ENCODE results near the gene MED27.

MED27 gene

GRCh38 chr9:131851414-131851813 is 228.3 kb downstream of the MED27 start:
- Mint-ChIP-seq H3K27me3 (no peaks in the 10 kb centered on the region), H3K9me3 (no peaks in the 10 kb centered on the region), H3K27ac (no peak overlapping the region), H3K36me3 (ENCODE audit: insufficient read depth) (no peaks in the 10 kb centered on the region), H3K4me1 (ENCODE audit: low read depth in 2 of 2) (peaks cover 0 to 4% of the 10 kb centered on the region in 2 donors), H3K4me3 (no peak overlapping the region)
- no peak for ATAC-seq (replicated peaks)
- no peak for DNase-seq

- H3K4me1 Mint-ChIP-seq (ENCODE audit: low read depth in 2 of 2), result peaks cover 0 to 3% of the 10 kb centered on the region in 2 donors
- peaks cover 6 to 7% of the 10 kb centered on the region in 2 donors for H3K27me3 Mint-ChIP-seq
- DNase-seq (no peak), ATAC-seq (replicated peaks) (no peak)
- no peak overlapping the region for H3K27ac Mint-ChIP-seq
- H3K4me3 Mint-ChIP-seq, result no peak overlapping the region
- H3K9me3 Mint-ChIP-seq, result no peaks in the 10 kb centered on the region
- H3K36me3 Mint-ChIP-seq (ENCODE audit: insufficient read depth), result no peaks in the 10 kb centered on the region
Measured at GRCh38 chr9:131849391-131849790, 230.3 kb downstream of the MED27 start.

- no peak for ATAC-seq (replicated peaks)
- H3K36me3 Mint-ChIP-seq (ENCODE audit: insufficient read depth), result no peaks in the 10 kb centered on the region
- H3K4me1 Mint-ChIP-seq (ENCODE audit: low read depth in 2 of 2), result peaks cover 0 to 2% of the 10 kb centered on the region in 2 donors
- no peak overlapping the region for H3K27ac Mint-ChIP-seq
- peaks cover 6 to 7% of the 10 kb centered on the region in 2 donors for H3K27me3 Mint-ChIP-seq
- DNase-seq, result no peak
- no peak overlapping the region for H3K4me3 Mint-ChIP-seq
- no peaks in the 10 kb centered on the region for H3K9me3 Mint-ChIP-seq
Measured at GRCh38 chr9:131848570-131849160, 231.0 kb downstream of the MED27 start.

- no peak overlapping the region for H3K27ac Mint-ChIP-seq
Measured at GRCh38 chr9:131847665-131848354, 231.9 kb downstream of the MED27 start.

GRCh38 chr9:131845305-131846298 is 234.1 kb downstream of the MED27 start:
- Mint-ChIP-seq H3K4me1 (ENCODE audit: low read depth in 2 of 2) (peaks cover 0 to under 1% of the 10 kb centered on the region in 2 donors), H3K27me3 (peaks cover 6 to 22% of the 10 kb centered on the region in 2 donors), H3K9me3 (no peaks in the 10 kb centered on the region), H3K27ac (no peak overlapping the region), H3K4me3 (no peak overlapping the region), H3K36me3 (ENCODE audit: insufficient read depth) (no peaks in the 10 kb centered on the region)
- no peak for ATAC-seq (replicated peaks)
- no peak for DNase-seq

More at GRCh38 chr9:131847665-131848354, 231.9 kb downstream of the MED27 start:
- no peak overlapping the region for H3K4me3 Mint-ChIP-seq
- H3K36me3 Mint-ChIP-seq (ENCODE audit: insufficient read depth), result no peaks in the 10 kb centered on the region
- H3K9me3 Mint-ChIP-seq, result no peaks in the 10 kb centered on the region
- ATAC-seq (replicated peaks) (no peak), DNase-seq (no peak)
- peaks cover 6 to 7% of the 10 kb centered on the region in 2 donors for H3K27me3 Mint-ChIP-seq
- peaks cover 0 to 2% of the 10 kb centered on the region in 2 donors for H3K4me1 Mint-ChIP-seq (ENCODE audit: low read depth in 2 of 2)

- Mint-ChIP-seq H3K27ac (no peak overlapping the region), H3K4me3 (no peak overlapping the region), H3K36me3 (ENCODE audit: insufficient read depth) (peaks cover 5% of the 10 kb centered on the region), H3K9me3 (no peaks in the 10 kb centered on the region), H3K27me3 (peaks cover 6 to 27% of the 10 kb centered on the region in 2 donors), H3K4me1 (ENCODE audit: low read depth in 2 of 2) (peaks cover 0 to 7% of the 10 kb centered on the region in 2 donors)
- no peak for DNase-seq
- no peak for ATAC-seq (replicated peaks)
Measured at GRCh38 chr9:131844745-131845118, 234.9 kb downstream of the MED27 start.

GRCh38 chr9:131843989-131844744 is 235.5 kb downstream of the MED27 start:
- H3K4me3 Mint-ChIP-seq, result no peak overlapping the region
- no peak overlapping the region for H3K27ac Mint-ChIP-seq
- no peaks in the 10 kb centered on the region for H3K9me3 Mint-ChIP-seq
- ATAC-seq (replicated peaks), result no peak
- H3K4me1 Mint-ChIP-seq (ENCODE audit: low read depth in 2 of 2), result peaks cover 0 to 13% of the 10 kb centered on the region in 2 donors
- DNase-seq, result no peak
- H3K36me3 Mint-ChIP-seq (ENCODE audit: insufficient read depth), result peaks cover 6% of the 10 kb centered on the region
- peaks cover 6 to 33% of the 10 kb centered on the region in 2 donors for H3K27me3 Mint-ChIP-seq

- no peak for DNase-seq
- Mint-ChIP-seq H3K27ac (peak overlapping the region in 1 of 2 donors; percentile 18), H3K4me1 (ENCODE audit: low read depth in 2 of 2) (peaks cover 0 to 13% of the 10 kb centered on the region in 2 donors), H3K9me3 (no peaks in the 10 kb centered on the region), H3K4me3 (no peak overlapping the region), H3K36me3 (ENCODE audit: insufficient read depth) (peaks cover 6% of the 10 kb centered on the region), H3K27me3 (peaks cover 12 to 48% of the 10 kb centered on the region in 2 donors)
- no peak for ATAC-seq (replicated peaks)
Measured at GRCh38 chr9:131841765-131842318, 237.8 kb downstream of the MED27 start.

- H3K27me3 Mint-ChIP-seq, result peaks cover 20 to 56% of the 10 kb centered on the region in 2 donors
- peaks cover 0 to 13% of the 10 kb centered on the region in 2 donors for H3K4me1 Mint-ChIP-seq (ENCODE audit: low read depth in 2 of 2)
- H3K4me3 Mint-ChIP-seq, result no peak overlapping the region
Measured at GRCh38 chr9:131840751-131841702, 238.6 kb downstream of the MED27 start.

GRCh38 chr9:131840220-131840619 is 239.4 kb downstream of the MED27 start:
- peaks cover 6% of the 10 kb centered on the region for H3K36me3 Mint-ChIP-seq (ENCODE audit: insufficient read depth)
- no peaks in the 10 kb centered on the region for H3K9me3 Mint-ChIP-seq
- H3K27me3 Mint-ChIP-seq, result peaks cover 19 to 55% of the 10 kb centered on the region in 2 donors
- peaks cover 0 to 13% of the 10 kb centered on the region in 2 donors for H3K4me1 Mint-ChIP-seq (ENCODE audit: low read depth in 2 of 2)
- peak overlapping the region; percentile 25 to 72 for H3K4me3 Mint-ChIP-seq
- DNase-seq, result no peak
- H3K27ac Mint-ChIP-seq, result peak overlapping the region; percentile 90 to 97
- ATAC-seq (replicated peaks), result peak; percentile 24

More at GRCh38 chr9:131840751-131841702, 238.6 kb downstream of the MED27 start:
- no peak for DNase-seq
- Mint-ChIP-seq H3K27ac (peak overlapping the region in 1 of 2 donors; percentile 97), H3K36me3 (ENCODE audit: insufficient read depth) (peaks cover 6% of the 10 kb centered on the region), H3K9me3 (no peaks in the 10 kb centered on the region)
- ATAC-seq (replicated peaks), result no peak

GRCh38 chr9:131839281-131840084 is 240.2 kb downstream of the MED27 start:
- Mint-ChIP-seq H3K27ac (peak overlapping the region; percentile 90 to 97), H3K27me3 (peaks cover 17 to 54% of the 10 kb centered on the region in 2 donors)

More at GRCh38 chr9:131839281-131840084, 240.2 kb downstream of the MED27 start:
- peaks cover 0 to 13% of the 10 kb centered on the region in 2 donors for H3K4me1 Mint-ChIP-seq (ENCODE audit: low read depth in 2 of 2)
- peak overlapping the region; percentile 25 to 72 for H3K4me3 Mint-ChIP-seq
- DNase-seq (peak; percentile 31 to 42 (median 40)), ATAC-seq (replicated peaks) (peak; percentile 84)
- no peaks in the 10 kb centered on the region for H3K9me3 Mint-ChIP-seq
- H3K36me3 Mint-ChIP-seq (ENCODE audit: insufficient read depth), result peaks cover 6% of the 10 kb centered on the region
